ENCODE data around the gene LYST.

DNA sequence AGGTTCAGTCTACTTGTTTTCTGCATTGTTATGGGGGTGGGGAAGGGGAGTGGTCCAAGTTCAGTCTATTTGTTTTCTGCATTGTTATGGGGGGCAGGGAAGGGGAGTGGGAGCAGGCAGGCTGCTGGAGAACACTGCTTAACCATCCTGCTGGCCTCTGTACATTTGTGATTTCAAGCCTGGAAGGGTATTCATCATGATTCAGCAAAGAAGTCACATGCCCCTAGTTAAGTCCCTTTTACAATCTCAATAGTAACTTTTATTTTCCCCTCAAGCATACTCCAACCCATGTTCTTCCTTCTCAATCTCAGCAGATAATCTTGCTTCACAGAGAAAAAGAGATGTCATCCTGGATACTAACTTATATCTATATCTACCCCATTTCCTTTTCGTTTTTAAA lies 7.9 kb downstream of the LYST start:
- no peak for TF ChIP-seq POLR2A (IDR thresholded peaks at IDR 0.05)
- no peak for TF ChIP-seq POLR2AphosphoS5 (IDR thresholded peaks at IDR 0.05)

Measured in prostate gland (tissue), 1 donor.